Stimulated activated CD4-positive, alpha-beta T cell treated with anti-CD3 and anti-CD28 coated beads, Interleukin-4, amount 100 ng/mL, for 4 hours (primary cell): Measurements from ENCODE around the gene L3MBTL3.
A peak's percentile ranks its signal among the peaks of the same experiment; 100 is the strongest.

ENCODE experiments used
- DNase-seq, 2 experiments: peaks; one replicate each; pipeline ENCODE4 v3.0.0-alpha.2; 2020

Gene L3MBTL3

DNA sequence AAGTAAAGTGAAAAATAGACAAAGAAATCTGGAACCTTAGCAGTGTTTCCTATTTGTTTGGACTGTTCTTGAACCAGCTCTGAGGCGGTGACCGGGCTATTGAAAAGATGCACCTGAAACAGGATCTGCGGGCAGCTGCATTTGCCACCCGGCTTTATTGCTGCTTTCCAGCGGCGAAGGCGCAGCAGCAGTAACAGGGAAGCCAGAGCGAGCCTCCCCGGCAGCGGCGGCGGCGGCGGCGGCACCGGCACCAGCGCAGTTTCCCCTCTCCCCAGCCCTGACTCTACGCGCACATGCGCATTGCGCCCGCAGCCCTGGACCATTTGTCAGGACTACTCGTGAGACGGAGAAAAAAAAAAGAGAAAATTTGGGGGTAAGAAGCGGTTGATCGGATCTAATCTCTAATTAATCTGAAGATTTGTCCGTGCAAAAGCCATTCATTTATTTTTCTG is at the start of gene L3MBTL3:
Gene L3MBTL3 (plus strand): TSS at position 290 of the 452 bp plus-strand sequence. CDS start 24,119 bp downstream, outside the sequence.
- DNase-seq, result peak; percentile 87 to 88

DNA sequence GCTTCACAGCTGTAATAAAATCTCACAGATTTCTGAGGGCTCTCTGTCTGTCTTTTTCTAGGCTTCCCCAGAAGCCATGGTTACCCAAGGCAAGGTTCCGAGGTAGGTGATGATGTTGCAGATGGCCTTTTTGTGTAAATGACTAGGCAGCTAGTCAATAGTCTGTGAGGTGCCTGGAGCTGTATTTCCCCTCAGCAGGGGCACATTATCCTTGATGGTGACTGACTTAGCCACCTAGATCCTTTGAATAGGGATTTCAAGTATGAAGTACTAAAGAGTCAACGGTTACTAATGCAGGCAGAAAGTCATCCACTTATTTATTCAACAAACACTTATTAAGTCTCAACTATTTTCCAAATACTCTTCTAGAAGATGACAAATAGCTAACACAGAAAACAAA is 49.3 kb upstream of the L3MBTL3 start:
- no peak for DNase-seq

DNA sequence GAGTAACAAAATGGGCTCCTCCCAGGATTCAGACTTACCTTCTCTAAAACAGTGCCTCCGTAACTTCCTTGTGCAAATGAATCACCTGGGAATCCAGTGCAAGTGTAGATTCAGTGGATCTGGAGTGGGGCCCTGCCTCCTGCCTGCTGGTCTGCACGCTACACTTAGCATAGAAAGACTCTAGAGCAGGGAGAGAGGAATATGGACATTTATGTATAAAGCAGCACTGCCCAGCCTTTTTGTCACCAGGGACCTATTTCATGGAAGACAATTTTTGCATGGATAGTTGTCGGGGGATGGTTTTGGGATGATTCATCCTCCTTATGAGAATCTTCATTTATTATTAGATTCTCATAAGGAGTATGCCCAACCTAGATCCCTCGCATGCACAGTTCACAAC is 42.3 kb upstream of the L3MBTL3 start:
- no peak for DNase-seq

DNA sequence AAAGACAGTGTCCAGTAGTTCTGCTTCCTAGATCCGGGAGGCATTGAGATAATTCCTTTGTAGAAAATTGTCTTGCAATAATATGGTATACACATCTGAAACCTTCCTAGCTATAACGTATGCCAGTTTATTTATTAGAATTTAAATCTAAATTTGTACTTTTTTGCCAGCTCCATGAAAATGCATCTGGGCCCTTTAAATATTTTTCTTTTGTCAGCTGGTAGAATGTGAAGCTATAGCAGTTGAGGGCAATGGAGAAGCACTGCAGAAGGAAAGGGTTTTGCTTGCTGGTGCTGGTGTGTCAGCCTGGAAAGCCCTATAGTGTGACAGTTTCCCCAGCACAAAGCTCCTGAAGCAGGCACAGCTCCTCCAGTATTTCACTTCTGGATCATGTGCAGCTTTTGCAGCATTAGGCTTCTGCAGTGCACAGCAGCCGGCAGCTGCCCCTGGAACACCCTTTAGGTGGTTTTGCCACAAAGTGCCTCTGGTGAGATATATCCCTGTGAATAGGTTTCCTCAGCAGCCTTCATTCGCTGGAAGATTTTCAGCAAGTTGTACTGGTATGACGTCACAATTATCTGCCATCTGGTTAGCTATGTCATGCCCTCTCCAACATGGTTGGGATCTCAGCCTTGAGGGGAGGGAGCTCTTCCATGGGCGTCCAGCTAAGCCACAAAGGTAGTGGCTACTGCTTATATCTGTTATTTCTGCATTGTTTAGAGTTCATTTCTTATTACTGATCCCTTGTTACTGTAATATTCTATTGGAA is 40.0 kb upstream of the L3MBTL3 start:
- no peak for DNase-seq

DNA sequence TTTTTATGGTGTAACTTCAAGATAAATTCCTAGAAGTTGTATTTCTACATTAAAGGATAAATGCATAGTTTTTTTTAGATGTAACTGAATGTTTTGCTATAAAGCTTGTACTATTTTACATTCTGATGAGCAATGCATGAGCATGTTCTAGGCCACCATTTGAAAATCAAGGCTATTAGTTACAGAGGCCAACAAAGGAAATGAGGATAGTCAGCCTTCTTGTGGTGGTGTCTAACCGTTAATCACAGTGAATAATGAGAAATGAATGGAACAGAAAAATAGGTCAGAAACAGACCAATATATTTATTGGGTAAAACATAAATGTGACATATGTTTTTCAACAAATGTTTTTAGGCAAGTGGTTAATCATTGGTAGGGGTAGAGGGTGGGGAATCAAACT is 37.6 kb upstream of the L3MBTL3 start:
- no peak for DNase-seq

DNA sequence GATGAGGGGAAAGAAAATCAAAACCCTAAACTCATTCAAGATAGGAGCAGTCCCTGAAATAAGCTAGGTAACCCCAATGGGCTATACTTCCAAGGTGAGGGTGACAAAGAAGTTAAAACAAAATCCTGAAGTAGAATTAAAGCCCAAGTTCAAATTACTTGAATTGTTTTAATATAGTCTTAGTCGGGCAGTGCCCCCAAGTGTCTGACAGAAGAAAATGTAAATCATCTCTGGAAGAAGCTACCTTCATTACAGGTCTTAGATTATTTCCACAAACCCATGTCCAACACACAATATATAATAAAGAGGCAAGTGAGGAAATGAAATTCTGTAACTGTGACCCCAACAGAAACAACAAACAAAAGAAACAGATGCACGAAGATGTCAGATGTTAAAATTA is 36.8 kb upstream of the L3MBTL3 start:
- no peak for DNase-seq

DNA sequence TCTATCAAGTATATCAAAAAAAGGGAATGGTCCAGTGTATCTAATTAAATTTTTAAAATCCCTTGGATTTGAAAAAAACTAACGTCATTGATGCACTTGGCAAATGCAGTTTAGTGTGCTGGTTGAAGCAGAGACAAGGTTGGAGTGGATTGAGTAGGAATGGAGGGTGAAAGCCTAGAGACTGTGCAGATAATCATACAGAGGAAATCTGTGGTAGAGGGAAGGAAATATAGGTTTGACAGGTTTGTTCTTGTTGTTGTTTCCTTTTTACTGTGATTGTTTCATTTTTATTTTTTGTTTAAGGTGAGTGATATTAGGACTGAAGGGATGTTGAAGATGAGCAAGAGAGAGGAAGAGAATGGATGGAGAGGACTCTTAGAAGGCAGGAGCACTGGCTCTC is 29.0 kb upstream of the L3MBTL3 start:
- no peak for DNase-seq

DNA sequence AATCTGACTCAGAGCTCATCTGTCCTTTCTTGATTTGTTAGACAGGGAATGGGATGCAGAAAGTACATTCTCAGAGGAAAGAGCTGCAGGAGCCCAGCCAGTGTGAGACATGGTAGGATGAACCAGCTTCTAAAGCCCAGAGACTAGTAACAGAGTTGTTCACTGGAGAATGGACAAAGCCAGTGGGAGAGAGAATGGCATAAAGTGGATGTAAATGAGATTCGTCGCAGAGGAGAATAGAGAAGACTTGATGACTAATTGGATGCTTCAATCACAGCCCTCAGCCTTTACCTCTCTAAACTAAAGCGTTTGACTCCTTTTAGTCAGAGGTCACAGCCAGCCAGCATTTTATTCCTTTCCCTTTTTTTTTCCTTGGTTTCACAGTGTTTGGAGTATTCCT is 25.5 kb upstream of the L3MBTL3 start:
- no peak for DNase-seq

DNA sequence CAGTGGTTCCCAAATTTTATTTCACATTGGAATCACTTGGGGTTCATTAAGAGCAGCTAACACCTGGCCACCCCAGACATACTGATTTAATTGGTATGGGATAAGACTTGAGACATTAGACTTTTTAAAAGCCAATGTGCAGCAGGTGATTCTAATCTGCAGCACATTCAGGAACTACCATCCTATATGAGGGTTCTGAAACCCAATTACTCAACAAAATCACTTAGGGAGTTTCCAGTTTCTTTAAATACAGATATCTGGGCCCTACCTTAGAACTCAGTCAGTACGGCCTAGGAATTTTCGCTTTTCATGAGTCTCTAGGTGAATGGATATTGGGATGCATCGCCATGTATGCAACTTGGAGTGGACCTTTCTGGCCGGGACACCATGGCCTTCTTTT is 24.0 kb upstream of the L3MBTL3 start:
- no peak for DNase-seq

DNA sequence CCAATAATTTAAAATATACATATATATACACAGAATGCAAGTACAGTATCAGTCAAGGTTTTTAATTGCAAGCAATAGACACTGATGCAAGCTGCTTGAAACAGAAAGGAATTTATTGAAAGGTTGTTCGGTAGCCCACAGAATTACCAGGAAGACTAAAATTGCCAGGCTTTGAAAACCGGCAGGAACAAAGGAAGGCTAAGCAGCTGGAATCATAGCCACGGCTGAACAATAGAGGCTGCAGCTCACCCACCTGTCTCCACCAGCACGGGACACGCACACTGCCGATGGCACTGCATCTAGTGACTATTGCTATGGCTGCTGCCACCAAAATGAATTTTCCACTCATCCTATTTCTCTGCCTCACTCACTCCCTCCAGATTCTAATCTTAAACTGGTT is 22.0 kb upstream of the L3MBTL3 start:
- no peak for DNase-seq

DNA sequence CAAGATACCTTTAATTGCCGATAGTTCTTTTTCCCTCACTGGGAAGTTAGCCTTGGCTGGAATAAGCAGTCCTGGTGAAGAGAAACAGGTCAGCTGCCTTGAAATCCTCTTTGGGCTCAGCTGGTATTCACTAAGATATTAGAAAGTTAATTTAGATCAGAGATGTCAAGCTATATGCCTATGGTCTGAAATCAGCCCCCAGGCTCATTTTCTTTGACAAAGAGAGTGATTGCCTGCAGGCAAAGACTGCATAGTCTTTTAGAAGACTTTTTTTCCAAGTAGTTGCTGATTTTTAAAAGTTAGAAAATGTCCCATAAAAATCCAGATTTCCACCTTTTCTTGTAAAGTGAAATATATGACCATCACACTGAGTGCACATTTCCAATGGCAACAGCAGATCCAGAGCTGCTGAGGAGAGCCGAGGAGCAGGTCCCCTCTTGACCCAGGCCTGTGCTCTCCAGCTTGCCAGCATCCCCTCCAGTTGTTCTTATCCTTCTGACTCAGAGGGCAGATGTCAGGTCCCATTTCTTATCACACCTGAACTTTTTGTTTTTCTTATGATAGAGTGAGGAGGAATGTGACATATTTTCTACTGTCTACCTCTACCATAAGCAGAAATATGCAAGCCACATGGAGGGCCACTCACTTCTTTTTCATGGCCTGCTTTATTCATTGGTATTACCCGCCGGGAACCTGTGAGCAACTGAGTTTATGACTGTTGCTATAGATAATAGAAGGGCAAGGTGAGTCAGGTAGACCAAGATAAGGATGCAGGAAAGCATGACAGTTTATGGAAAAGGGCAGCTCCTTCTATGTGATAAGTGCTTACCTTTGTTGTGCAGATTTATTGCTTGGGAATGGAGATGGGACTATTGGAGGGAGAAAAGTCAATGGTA is 17.6 kb upstream of the L3MBTL3 start:
- no peak for DNase-seq

DNA sequence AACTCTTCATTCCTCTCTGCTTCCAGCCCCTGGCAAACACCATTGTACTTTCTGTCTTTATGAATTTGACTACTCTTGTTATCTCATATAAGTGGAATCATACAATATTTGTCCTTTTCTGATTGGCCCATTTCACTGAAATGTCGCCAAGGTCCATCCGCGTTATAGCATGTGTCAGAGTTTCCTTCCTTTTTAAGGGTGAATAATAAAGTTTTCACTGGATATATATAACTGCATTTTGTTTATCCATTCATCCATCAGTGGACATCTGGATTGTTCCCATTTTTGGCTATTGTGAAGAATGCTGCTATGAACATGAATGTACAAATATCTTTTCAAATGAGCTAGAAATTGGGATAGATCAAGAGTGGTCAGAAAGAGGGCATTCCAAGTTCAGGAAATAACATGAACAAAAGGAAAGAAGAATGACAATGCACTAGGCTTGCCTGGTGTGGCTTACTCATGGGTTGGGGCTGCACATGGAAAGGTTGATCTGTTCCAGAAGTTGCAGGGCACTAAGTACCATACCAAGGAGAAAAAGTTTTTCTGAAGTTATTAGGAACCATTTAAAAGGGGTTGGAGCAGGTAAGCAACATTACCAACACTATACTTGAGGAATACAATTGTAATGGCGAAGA is 10.0 kb upstream of the L3MBTL3 start:
- DNase-seq, result no peak

DNA sequence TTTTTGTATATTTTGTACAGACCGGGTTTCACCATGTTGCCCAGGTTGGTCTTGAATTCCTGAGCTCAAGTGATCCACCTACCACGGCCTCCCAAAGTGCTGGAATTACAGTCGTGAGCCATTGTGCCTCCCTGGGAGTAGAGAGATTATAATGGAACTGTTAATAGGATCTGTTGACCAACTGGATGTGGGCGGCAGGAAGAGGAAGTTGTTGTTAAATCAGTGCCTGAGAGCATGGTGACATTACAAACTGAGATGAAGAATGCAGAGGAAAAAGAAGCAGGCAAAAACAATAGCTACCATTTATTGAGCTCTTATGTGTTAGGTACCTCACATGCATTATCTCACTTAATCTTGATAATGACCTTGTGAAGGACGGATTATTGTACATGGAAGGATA is 9.2 kb upstream of the L3MBTL3 start:
- no peak for DNase-seq

DNA sequence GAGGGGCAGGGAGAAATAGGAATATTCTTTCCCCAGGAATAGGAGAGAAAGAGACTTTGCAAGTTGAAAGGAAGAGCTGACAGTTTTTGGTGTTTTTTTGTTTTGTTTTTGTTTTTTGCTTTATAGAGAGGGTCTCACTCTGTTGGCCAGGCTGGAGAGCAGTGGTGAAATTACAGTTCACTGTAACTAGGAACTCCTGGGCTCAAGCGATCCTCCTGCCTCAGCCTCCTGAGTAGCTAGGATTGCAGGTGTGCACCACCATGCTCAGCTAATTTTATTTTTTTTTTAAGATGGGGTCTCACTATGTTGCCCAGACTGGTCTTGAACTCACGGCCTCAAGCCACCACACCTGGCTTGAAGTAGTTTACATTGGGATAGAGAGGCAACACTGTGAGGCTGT is 8.0 kb upstream of the L3MBTL3 start:
- no peak for DNase-seq

DNA sequence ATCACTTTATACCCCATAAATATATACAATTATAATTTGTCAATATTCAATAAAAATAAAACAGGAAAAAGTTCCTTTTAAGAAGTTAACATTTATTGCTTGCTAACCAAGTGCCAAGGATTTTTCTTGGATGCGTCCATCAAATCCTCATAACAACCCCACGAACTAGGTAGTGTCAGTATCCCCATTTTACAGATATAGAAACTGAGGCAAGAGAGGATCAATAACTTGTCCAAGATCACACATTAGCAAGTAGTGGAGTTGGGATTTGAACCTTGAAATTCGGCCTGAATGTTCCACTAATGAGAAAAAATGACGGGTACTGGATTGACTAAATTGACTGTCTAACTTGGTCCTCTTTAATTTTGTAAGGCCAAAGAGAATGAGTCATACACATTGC is 5.7 kb upstream of the L3MBTL3 start:
- no peak for DNase-seq

DNA sequence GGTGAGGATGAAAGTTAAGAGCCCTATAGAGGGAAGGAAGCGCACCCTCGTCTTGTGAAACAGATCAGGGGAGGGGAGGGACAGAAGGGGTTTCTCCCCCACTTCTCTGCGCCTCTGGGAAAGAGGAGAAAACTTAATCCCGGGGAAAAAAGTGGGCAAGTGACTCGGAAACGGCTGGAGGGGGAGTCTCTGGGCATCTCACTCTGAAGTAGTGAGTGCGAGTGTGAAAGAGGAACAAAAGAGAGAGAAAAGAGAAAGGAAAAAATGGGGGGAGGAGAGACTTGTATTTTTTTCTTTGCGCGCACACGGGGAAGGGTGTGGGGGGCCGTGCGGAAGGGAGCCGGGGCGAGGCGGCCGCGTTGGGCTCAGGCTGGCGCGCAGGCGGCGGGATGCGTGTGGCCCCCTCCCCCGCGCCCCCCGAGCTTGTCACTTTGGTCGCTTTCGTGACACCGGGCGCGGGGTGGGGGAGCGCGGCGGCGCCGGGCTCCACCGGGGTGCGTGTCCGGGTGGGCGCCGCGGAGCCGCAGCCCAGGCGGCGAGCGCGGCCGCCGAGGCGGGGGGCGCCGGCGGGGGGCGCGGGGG is 454 bp downstream of the L3MBTL3 start:
- peak; percentile 40 for DNase-seq

DNA sequence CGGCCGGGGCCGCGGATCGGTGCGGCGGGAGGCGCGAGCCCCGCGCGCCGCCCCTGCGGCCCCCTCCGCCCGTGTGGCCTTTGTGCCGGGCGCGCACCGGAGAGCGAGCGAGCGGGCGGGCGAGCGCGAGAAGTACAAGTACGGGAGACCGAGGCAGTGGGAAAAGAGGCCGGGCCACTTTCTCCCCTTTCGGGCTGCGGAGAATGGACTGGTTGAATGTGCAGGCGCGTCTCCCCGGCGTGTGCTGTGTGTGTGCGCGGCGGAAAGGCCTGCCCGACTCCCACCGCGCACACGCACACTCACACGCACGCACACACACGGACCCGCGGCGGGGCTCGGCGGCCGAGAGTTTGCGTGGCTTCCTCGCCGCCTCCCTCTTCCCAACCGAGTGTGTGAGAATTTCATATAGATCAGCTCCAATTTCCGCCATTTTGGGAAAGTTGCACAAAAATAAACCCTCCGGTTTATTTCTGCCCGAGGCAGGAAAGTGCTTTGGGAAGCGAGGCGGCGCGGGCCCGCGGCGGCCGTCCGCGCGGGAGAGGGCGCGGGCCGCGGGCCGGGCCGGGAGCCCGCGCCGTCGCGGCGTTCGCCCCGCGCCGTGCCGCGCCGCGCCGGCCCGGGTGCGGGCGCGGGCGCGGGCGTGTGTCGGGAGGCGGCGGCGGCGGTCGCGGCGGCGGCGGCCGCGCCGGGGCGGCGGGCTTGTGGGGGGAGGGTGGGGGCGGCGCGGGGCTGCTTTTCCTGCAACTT is 1.1 kb downstream of the L3MBTL3 start:
- peak; percentile 30 to 31 for DNase-seq

DNA sequence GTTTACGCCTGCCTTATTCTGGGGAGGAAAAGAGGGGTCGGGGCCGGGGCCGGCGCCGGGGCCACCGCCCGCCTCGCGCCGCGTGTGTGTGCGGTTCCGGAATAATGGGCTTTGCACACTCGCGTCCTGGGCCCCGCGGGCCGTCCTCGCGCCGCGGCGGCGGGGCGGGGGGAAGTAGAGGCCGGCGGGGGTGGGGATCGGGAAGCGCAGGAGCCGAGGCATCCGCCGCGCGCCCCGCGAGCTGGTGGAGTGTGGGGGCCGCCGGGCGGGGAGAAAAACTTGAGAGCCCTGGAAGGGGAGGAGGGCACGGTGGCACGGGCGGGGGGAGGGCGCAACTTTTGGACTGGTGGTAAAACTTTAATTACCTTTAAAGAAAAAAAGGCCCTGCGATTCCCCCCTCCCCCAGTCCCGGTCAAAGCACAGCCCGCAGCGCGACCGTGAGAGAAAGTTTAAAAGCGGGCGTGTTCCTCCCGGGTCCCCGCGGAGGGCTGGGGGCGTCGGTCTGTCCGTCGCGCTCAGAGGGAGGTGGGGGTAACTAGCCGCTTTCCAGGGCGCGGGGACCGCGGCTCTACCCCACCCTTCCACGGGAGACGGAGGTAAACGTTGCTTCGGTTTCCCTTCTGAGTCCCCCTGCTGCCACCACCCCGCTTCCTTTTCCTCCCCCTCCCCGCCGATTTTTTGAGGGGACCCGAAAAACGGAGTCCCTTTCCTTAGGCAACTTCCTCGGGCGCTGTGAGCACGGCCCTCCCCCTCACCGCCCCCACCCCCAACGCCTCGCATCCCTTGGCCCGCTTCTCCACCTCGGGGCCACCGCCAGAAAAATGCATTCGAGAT is 1.9 kb downstream of the L3MBTL3 start:
- DNase-seq, result peak; percentile 35 to 37

DNA sequence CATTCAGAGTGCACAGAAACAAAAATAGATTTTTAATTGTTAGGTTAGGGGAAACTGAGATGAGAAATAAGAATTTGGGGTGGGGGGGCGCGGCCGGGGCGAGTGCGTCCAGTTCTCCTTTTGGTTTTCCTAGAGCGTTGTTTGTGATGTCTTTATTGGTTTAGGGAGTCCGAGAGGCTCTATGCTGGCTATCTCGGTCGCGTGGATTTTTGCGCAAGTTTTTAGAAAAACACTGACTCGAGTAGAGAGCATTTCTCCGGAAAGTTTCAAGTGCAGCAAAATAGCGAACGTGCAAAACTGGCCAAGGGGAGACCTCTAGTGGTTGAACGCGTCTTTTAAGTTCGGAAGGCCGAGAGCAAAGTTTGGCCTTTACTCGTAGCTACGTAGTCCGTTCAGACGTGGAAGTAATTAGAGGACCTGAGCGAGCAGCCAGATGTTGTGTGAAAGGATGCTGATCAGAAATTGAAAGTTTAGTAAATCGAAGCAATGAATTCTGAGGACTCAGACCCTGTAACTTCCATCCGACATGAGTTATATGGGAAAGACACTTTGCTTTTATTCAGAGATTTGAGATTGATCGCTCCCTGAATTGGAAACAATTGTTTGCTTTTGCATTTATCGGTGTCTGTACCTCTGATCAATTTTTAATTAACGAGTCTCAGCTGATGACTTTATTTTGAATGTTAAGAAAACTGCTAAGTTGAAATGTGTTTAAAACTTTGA is 2.7 kb downstream of the L3MBTL3 start:
- DNase-seq, result peak; percentile 57 to 76

DNA sequence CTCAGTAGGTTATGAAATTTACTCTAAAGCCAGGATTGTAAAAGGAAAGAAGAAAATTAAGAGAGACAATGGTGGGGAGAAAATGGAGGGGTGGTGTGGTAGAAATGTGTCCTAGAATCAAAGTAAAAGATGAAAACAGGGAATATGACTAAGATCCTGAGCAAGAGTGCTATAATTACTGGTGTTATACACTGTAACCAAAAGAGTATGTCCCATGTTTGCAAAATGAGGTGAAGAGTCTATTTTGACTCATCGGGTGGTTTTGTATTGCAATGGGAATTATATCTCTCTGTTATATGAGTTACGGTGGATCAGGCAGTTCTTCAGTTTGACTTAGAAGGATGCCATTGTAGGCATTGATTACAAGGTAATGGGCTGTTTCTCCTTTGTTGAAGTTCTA is 8.5 kb downstream of the L3MBTL3 start:
- no peak for DNase-seq

DNA sequence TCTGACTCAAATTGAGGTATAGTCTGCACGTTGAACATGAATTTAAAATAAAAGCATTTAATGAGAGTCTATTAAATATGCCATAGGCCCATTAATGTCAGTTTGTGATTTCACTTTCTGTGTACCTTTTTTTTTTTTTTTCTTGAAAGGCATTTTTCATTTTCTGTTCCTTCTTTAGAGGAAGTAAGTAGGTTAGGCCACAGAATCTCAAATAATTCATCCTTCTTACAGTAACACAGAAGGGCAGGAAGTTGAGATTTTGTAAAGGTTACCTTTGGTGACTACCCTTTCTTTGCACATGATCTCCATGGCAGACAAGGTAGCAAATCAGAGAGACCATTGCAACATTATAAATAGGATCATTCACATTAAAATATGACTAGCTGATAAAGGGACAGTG is 9.6 kb downstream of the L3MBTL3 start:
- DNase-seq, result no peak
